GM23248 (cell line): Measurements from ENCODE around the gene ROBO2. TPM values are rescaled to one million over a fixed set of nuclear protein-coding genes. Genes with fewer than 3 reads are reported as not detected.

ENCODE experiments used
- DNase-seq: peaks from one replicate; pipeline ENCODE4 v3.0.0-alpha.2; 2015
- H2AFZ ChIP-seq: fragments of 200-600 bp; sonication (generic); 2 replicates; pipeline ENCODE4 v1.6.1; 2016; ENCODE audit warnings: antibody characterized with exemption
- H3F3A ChIP-seq: fragments of 200-600 bp; sonication (generic); 2 replicates; pipeline ENCODE4 v1.6.1; 2016; ENCODE audit warnings: mild to moderate bottlenecking, antibody characterized with exemption, mixed run types; ENCODE audit not compliant: insufficient read depth
- H3K27ac ChIP-seq: fragments of 200-600 bp; sonication (generic); 2 replicates; pipeline ENCODE4 v1.5.1; 2016; ENCODE audit warnings: mild to moderate bottlenecking
- H3K27me3 ChIP-seq: fragments of 200-600 bp; sonication (generic); replicated peaks from 2 replicates; pipeline ENCODE4 v1.6.1; 2016; ENCODE audit warnings: mild to moderate bottlenecking; ENCODE audit not compliant: insufficient read depth
- H3K36me3 ChIP-seq: fragments of 200-600 bp; sonication (generic); 2 replicates; pipeline ENCODE4 v1.6.1; 2016; ENCODE audit warnings: low read depth, mild to moderate bottlenecking
- H3K4me1 ChIP-seq: fragments of 200-600 bp; sonication (generic); 2 replicates; pipeline ENCODE4 v1.6.1; 2016; ENCODE audit warnings: mild to moderate bottlenecking; ENCODE audit not compliant: insufficient read depth
- H3K4me2 ChIP-seq: fragments of 200-600 bp; sonication (generic); one replicate; pipeline ENCODE4 v1.6.1; 2016; ENCODE audit warnings: mild to moderate bottlenecking; ENCODE audit not compliant: unreplicated experiment
- H3K4me3 ChIP-seq: fragments of 200-600 bp; sonication (generic); 2 replicates; pipeline ENCODE4 v1.5.1; 2016; ENCODE audit warnings: mild to moderate bottlenecking
- H3K79me2 ChIP-seq: fragments of 200-600 bp; sonication (generic); 2 replicates; pipeline ENCODE4 v1.6.1; 2016; ENCODE audit warnings: mild to moderate bottlenecking; ENCODE audit not compliant: insufficient read depth
- H3K9ac ChIP-seq: fragments of 200-600 bp; sonication (generic); 2 replicates; pipeline ENCODE4 v1.6.1; 2016; ENCODE audit warnings: mild to moderate bottlenecking
- H3K9me2 ChIP-seq: fragments of 200-600 bp; sonication (generic); 2 replicates; pipeline ENCODE4 v1.6.1; 2016; ENCODE audit warnings: mixed run types, mild to moderate bottlenecking, moderate library complexity; ENCODE audit not compliant: insufficient read depth
- H3K9me3 ChIP-seq: fragments of 200-600 bp; sonication (generic); one replicate; pipeline ENCODE4 v1.6.1; 2017; ENCODE audit warnings: low read depth
- H4K20me1 ChIP-seq: fragments of 200-600 bp; sonication (generic); 2 replicates; pipeline ENCODE4 v1.6.0; 2016; ENCODE audit not compliant: insufficient read depth
- EZH2 ChIP-seq: fragments of 200-600 bp; sonication (generic); IDR thresholded peaks from 2 replicates; pipeline ENCODE4 v1.6.1; 2018; ENCODE audit warnings: antibody characterized with exemption, mild to moderate bottlenecking; ENCODE audit not compliant: insufficient read depth, poor library complexity, severe bottlenecking
- EZH2phosphoT487 ChIP-seq: fragments of 200-600 bp; sonication (generic); IDR thresholded peaks from 2 replicates; pipeline ENCODE4 v1.6.1; 2018; ENCODE audit warnings: antibody characterized with exemption, moderate library complexity, mild to moderate bottlenecking, low read depth; ENCODE audit not compliant: insufficient read depth
- WGBS, 2 experiments: methylation state at CpG; one replicate each; pipeline ENCODE4 v1.1.6; 2015 to 2017; ENCODE audit warnings: low lambda C conversion rate in 2 of 2, low coverage in 1 of 2; ENCODE audit errors: missing lambda C conversion rate in 2 of 2; 5-methylcytosine and 5-hydroxymethylcytosine counted together
- in situ Hi-C: fragments of 300-500 bp; cut with MboI; formaldehyde crosslinking; loops from 2 replicates; pipeline ENCODE4 v1.15.0; 2020
- polyA plus RNA-seq: library from polyadenylated mRNA; unstranded; fragments of >200 nt; fragmentation: Nextera tagmentation; extraction: Ambion mirVana; gene quantifications from 2 replicates; pipeline ENCODE4 v1.2.1, GENCODE V29; 2016
- total RNA-seq: library from RNA; depleted of rRNA; stranded (reverse); fragments of >200 nt; shearing (Covaris generic); gene quantifications from 2 replicates; pipeline ENCODE4 v1.2.3, GENCODE V29; 2014

Gene ROBO2
- total and polyA plus RNA-seq, 2 experiments from 2014 or later = under 0.01 to 0.05 TPM

- Histone ChIP-seq H4K20me1 (no peaks in the 10 kb centered on the region), H3K36me3 (no peaks in the 10 kb centered on the region), H3K27me3 (no peaks in the 10 kb centered on the region), H3K79me2 (no peaks in the 10 kb centered on the region), H3K27ac (no peak overlapping the region), H3K9me3 (no peaks in the 10 kb centered on the region), H2AFZ (no peak overlapping the region), H3F3A (no peaks in the 10 kb centered on the region), H3K9me2 (no peaks in the 10 kb centered on the region), H3K9ac (no peak overlapping the region), H3K4me1 (no peaks in the 10 kb centered on the region; the same call in 1 of the 2 replicates), H3K4me2 (no peak overlapping the region), H3K4me3 (no peak overlapping the region)
- no peak for TF ChIP-seq EZH2
- TF ChIP-seq EZH2phosphoT487 = no peak
- in situ Hi-C loops = no loop called here
- WGBS, 2 experiments = 86 to 95% methylated on average over 1 of the region's 1 CpG
- no peak for DNase-seq
These were observed 489.6 kb downstream of the ROBO2 start for GRCh38 chr3:77529522-77529921.

GRCh38 chr3:77530870-77531269 lies 491.0 kb downstream of the ROBO2 start:
- peak; percentile 71 for DNase-seq
- Histone ChIP-seq H3K9me3 (no peaks in the 10 kb centered on the region), H3K27ac (peak overlapping the region; percentile 9; the same call in 1 of the 2 replicates), H3F3A (no peaks in the 10 kb centered on the region), H3K4me2 (peak overlapping the region; percentile 81), H3K79me2 (no peaks in the 10 kb centered on the region), H3K4me3 (peak overlapping the region; percentile 59), H3K36me3 (no peaks in the 10 kb centered on the region), H3K27me3 (no peaks in the 10 kb centered on the region), H4K20me1 (no peaks in the 10 kb centered on the region), H2AFZ (peak overlapping the region; percentile 77), H3K9me2 (no peaks in the 10 kb centered on the region), H3K9ac (peak overlapping the region; percentile 42), H3K4me1 (no peaks in the 10 kb centered on the region; the same call in 1 of the 2 replicates)
- TF ChIP-seq EZH2 = no peak
- no peak for TF ChIP-seq EZH2phosphoT487
- 7 to 12% methylated on average over 4 of the region's 4 CpGs for WGBS, 2 experiments
- in situ Hi-C loops = no loop called here

GRCh38 chr3:77535116-77535515 lies 495.2 kb downstream of the ROBO2 start:
- no peak overlapping the region for H3K9ac ChIP-seq
- no peak overlapping the region for H2AFZ ChIP-seq
- no peaks in the 10 kb centered on the region for H3F3A ChIP-seq
- no peaks in the 10 kb centered on the region for H3K9me2 ChIP-seq
- no peaks in the 10 kb centered on the region for H3K9me3 ChIP-seq
- H3K27me3 ChIP-seq = no peaks in the 10 kb centered on the region
- in situ Hi-C loops = no loop called here
- H3K4me2 ChIP-seq = no peak overlapping the region
- TF ChIP-seq EZH2phosphoT487 (no peak), EZH2 (no peak)
- no peaks in the 10 kb centered on the region for H3K36me3 ChIP-seq
- no peaks in the 10 kb centered on the region; the same call in 1 of the 2 replicates for H3K4me1 ChIP-seq
- 46 to 51% methylated on average over 2 of the region's 2 CpGs for WGBS, 2 experiments
- no peak overlapping the region for H3K27ac ChIP-seq
- no peaks in the 10 kb centered on the region for H3K79me2 ChIP-seq
- no peaks in the 10 kb centered on the region for H4K20me1 ChIP-seq
- H3K4me3 ChIP-seq = no peak overlapping the region
- DNase-seq = no peak

- Histone ChIP-seq H3K4me2 (no peak overlapping the region), H4K20me1 (no peaks in the 10 kb centered on the region), H3F3A (no peaks in the 10 kb centered on the region), H3K27ac (no peak overlapping the region), H3K9ac (no peak overlapping the region), H3K9me2 (no peaks in the 10 kb centered on the region), H2AFZ (no peak overlapping the region), H3K36me3 (no peaks in the 10 kb centered on the region), H3K4me1 (no peaks in the 10 kb centered on the region; the same call in 1 of the 2 replicates), H3K4me3 (no peak overlapping the region), H3K79me2 (no peaks in the 10 kb centered on the region), H3K27me3 (no peaks in the 10 kb centered on the region), H3K9me3 (no peaks in the 10 kb centered on the region)
- no peak for TF ChIP-seq EZH2phosphoT487
- TF ChIP-seq EZH2 = no peak
- no peak for DNase-seq
- in situ Hi-C loops = no loop called here
- WGBS, 2 experiments = 83 to 88% methylated on average over 3 of the region's 3 CpGs
These were observed 496.3 kb downstream of the ROBO2 start for GRCh38 chr3:77536038-77536775.
